Activated CD4-positive, alpha-beta T cell treated with anti-CD3 and anti-CD28 coated beads for 24 hours (primary cell): Measurements from ENCODE around the gene ZNF683.
"Not testable (repeated sequence)": the region's sequence is repeated elsewhere in the genome, so short reads cannot be mapped to it uniquely, and the experiment has no call there.

Source experiments
- DNase-seq, 2 donors: peaks; one replicate each; pipeline ENCODE4 v3.0.0-alpha.2; 2020; ENCODE audit warnings: low read depth in 2 of 2

The ZNF683 gene

GRCh38 chr1:26372611-26373010 is at the start of gene ZNF683:
Gene ZNF683, minus strand, starts transcription at chr1:26372750. Its CDS starts 4,179 bp downstream, at chr1:26368571.
- not testable (repeated sequence) for DNase-seq

- no peak for DNase-seq
Measured at GRCh38 chr1:26419494-26419893, 46.9 kb upstream of the ZNF683 start.

- no peak for DNase-seq
Measured at GRCh38 chr1:26418865-26419349, 46.4 kb upstream of the ZNF683 start.

GRCh38 chr1:26417111-26417759 is 44.7 kb upstream of the ZNF683 start:
- DNase-seq, result peak; percentile 75 to 82

- DNase-seq, result no peak
Measured at GRCh38 chr1:26413031-26413430, 40.5 kb upstream of the ZNF683 start.

- DNase-seq, result no peak
Measured at GRCh38 chr1:26412180-26412840, 39.8 kb upstream of the ZNF683 start.

GRCh38 chr1:26411624-26412074 is 39.1 kb upstream of the ZNF683 start:
- no peak for DNase-seq

- no peak for DNase-seq
Measured at GRCh38 chr1:26410706-26411623, 38.4 kb upstream of the ZNF683 start, which contains the start of gene LIN28A. Gene LIN28A, plus strand, starts transcription at chr1:26410817. Its CDS starts 75 bp downstream, at chr1:26410892.

- DNase-seq, result no peak
Measured at GRCh38 chr1:26409191-26409807, 36.7 kb upstream of the ZNF683 start.

- DNase-seq, result peak; percentile 56 to 60
Measured at GRCh38 chr1:26408604-26409003, 36.1 kb upstream of the ZNF683 start.

- DNase-seq, result no peak
Measured at GRCh38 chr1:26405281-26405915, 32.8 kb upstream of the ZNF683 start.

GRCh38 chr1:26404641-26405040 is 32.1 kb upstream of the ZNF683 start:
- no peak for DNase-seq

- DNase-seq, result no peak
Measured at GRCh38 chr1:26403656-26404055, 31.1 kb upstream of the ZNF683 start.

- no peak for DNase-seq
Measured at GRCh38 chr1:26401891-26402290, 29.3 kb upstream of the ZNF683 start.

- no peak for DNase-seq
Measured at GRCh38 chr1:26399034-26399433, 26.5 kb upstream of the ZNF683 start.

GRCh38 chr1:26395754-26396153 is 23.2 kb upstream of the ZNF683 start:
- DNase-seq, result no peak

GRCh38 chr1:26391450-26391849 is 18.9 kb upstream of the ZNF683 start:
- no peak for DNase-seq

GRCh38 chr1:26389604-26390247 is 17.2 kb upstream of the ZNF683 start:
- DNase-seq, result no peak

- DNase-seq, result no peak
Measured at GRCh38 chr1:26388791-26389445, 16.4 kb upstream of the ZNF683 start.

GRCh38 chr1:26387447-26387846 is 14.9 kb upstream of the ZNF683 start:
- no peak for DNase-seq
